ENCODE measurements around the gene RWDD1.

DNA sequence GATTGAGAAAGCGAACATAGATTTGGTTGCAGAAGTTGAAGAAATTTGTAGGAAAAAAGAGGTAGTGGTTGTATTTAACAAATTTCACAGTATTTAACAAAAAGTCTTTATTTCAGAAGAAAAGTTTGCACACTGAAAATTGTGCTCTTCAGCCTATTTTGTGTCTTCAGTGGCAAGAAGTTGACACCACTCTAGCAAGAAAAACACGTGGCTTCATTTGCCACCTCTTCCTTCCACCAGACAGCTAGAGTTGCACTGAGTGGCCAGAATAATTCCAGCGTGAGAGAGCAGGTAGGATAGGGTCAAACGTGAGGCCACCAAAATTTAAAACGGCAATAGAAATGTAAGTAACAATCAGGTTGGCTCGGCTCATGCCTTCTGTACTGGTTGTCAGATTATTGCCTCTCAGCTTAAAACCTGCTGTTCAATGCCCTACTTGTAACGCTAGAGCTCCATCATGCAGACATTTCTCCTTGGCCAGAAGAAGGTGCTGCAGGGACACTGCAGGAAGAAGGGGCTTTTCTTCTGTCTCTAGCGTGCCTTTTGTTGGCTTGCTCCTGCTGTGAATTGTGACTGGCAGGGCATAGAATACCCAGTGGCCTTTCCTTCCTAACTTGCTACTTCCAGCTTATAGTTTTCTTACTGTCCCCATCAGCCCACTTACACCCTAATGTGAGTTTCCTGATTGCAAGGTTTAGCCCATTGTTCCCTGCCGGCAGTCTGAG, 37.9 kb upstream of the RWDD1 start:
- TF ChIP-seq, protein P1, sequence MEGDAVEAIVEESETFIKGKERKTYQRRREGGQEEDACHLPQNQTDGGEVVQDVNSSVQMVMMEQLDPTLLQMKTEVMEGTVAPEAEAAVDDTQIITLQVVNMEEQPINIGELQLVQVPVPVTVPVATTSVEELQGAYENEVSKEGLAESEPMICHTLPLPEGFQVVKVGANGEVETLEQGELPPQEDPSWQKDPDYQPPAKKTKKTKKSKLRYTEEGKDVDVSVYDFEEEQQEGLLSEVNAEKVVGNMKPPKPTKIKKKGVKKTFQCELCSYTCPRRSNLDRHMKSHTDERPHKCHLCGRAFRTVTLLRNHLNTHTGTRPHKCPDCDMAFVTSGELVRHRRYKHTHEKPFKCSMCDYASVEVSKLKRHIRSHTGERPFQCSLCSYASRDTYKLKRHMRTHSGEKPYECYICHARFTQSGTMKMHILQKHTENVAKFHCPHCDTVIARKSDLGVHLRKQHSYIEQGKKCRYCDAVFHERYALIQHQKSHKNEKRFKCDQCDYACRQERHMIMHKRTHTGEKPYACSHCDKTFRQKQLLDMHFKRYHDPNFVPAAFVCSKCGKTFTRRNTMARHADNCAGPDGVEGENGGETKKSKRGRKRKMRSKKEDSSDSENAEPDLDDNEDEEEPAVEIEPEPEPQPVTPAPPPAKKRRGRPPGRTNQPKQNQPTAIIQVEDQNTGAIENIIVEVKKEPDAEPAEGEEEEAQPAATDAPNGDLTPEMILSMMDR (conservative IDR thresholded peaks at IDR 0.05) = no peak
- TF ChIP-seq EZH2 (IDR thresholded peaks at IDR 0.05; ENCODE audit: low read depth) = no peak
